Activated CD8-positive, alpha-beta T cell treated with anti-CD3 and anti-CD28 coated beads for 36 hours (primary cell): ENCODE data around the gene ITPR2. TPM values are rescaled to one million over a fixed set of nuclear protein-coding genes. Genes with fewer than 3 reads are reported as not detected.

Source experiments
- ATAC-seq: fragments of 200-7000 bp; cut with Tn5 transposase; one replicate; pipeline ENCODE4 v1.10.0; 2021; ENCODE audit warnings: mild to moderate bottlenecking, moderate library complexity
- CTCF ChIA-PET: fragments of 350-600 bp; sonication (Branson Sonifier 250); formaldehyde crosslinking; loops from one replicate; lab custom pipeline; 2021; ENCODE audit warnings: antibody characterized with exemption; lab: Charles Lee
- POLR2A ChIA-PET: fragments of 350-600 bp; sonication (Branson Sonifier 250); formaldehyde crosslinking; loops from one replicate; lab custom pipeline; 2021; ENCODE audit warnings: antibody characterized with exemption; lab: Charles Lee
- DNase-seq: peaks from one replicate; pipeline ENCODE4 v3.0.0-alpha.2; 2020
- H3K27ac Mint-ChIP-seq: one replicate; pipeline ENCODE4 v1.8.0; 2021; ENCODE audit warnings: mild to moderate bottlenecking, mixed read lengths
- H3K27me3 Mint-ChIP-seq: one replicate; pipeline ENCODE4 v1.8.0; 2021; ENCODE audit warnings: mixed read lengths
- H3K36me3 Mint-ChIP-seq: one replicate; pipeline ENCODE4 v1.8.0; 2021; ENCODE audit warnings: low read depth, mixed read lengths
- H3K4me1 Mint-ChIP-seq: one replicate; pipeline ENCODE4 v1.8.0; 2021; ENCODE audit warnings: low read depth, mixed read lengths
- H3K4me3 Mint-ChIP-seq: one replicate; pipeline ENCODE4 v1.8.0; 2021; ENCODE audit warnings: mild to moderate bottlenecking, moderate library complexity, mixed read lengths
- H3K9me3 Mint-ChIP-seq: one replicate; pipeline ENCODE4 v1.8.0; 2021; ENCODE audit warnings: mixed read lengths
- intact Hi-C: fragments of 100-400 bp; cut with micrococcal nuclease; formaldehyde crosslinking; loops from one replicate; pipeline ENCODE4 v1.10.0; 2022
- total RNA-seq, 2 experiments: library from RNA; stranded (reverse); gene quantifications; one replicate each; pipeline ENCODE4 v1.2.3, GENCODE V29; 2021
- TF ChIP-seq, protein P1 (sequence below): fragments of 200-600 bp; IDR thresholded peaks from one replicate; pipeline ENCODE4 v1.8.0; 2022; ENCODE audit warnings: antibody characterized with exemption, mild to moderate bottlenecking

ITPR2 gene
- total RNA-seq, 2 experiments from 2014 or later, result 38.9 to 41.2 TPM

DNA sequence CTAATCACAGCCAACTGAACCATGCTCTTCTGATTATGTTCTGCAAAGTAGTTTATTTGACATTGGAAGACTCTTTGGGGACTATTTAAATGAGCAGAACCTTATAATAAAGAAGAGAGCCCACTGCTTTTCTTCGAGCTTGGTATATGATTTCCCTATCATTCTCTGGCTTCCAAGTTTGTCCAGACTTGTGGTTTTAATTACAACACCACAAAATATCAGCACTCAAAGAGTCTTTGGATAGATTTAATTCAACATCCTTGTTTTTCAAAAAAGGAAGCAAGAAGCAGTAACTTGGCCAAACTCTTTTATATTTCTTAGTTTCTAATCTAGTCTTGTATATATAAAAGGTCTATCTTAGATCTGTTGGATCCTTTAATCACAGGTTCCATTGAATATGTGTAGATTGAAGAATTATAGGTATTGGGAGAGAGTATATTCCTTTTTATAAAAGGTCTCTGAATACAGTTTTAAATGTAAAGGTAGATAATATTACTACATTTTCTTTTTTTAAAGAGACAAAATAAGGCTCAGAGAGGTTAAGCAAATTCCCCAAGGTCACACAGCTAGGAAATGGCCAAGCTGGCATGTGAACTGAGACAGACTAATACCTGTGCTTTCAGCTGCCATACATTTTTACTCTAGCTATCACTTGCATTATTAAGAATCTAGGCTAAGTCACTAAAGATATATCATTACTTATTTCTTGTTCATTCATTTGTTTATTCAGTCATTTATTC lies 464.8 kb downstream of the ITPR2 start:
- TF ChIP-seq, protein P1, sequence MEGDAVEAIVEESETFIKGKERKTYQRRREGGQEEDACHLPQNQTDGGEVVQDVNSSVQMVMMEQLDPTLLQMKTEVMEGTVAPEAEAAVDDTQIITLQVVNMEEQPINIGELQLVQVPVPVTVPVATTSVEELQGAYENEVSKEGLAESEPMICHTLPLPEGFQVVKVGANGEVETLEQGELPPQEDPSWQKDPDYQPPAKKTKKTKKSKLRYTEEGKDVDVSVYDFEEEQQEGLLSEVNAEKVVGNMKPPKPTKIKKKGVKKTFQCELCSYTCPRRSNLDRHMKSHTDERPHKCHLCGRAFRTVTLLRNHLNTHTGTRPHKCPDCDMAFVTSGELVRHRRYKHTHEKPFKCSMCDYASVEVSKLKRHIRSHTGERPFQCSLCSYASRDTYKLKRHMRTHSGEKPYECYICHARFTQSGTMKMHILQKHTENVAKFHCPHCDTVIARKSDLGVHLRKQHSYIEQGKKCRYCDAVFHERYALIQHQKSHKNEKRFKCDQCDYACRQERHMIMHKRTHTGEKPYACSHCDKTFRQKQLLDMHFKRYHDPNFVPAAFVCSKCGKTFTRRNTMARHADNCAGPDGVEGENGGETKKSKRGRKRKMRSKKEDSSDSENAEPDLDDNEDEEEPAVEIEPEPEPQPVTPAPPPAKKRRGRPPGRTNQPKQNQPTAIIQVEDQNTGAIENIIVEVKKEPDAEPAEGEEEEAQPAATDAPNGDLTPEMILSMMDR, result no peak
- Mint-ChIP-seq H3K36me3 (no peaks in the 10 kb centered on the region), H3K27ac (no peak overlapping the region), H3K4me3 (no peak overlapping the region), H3K9me3 (no peaks in the 10 kb centered on the region), H3K4me1 (no peaks in the 10 kb centered on the region), H3K27me3 (no peaks in the 10 kb centered on the region)
- CTCF ChIA-PET, result no interaction called here
- POLR2A ChIA-PET, result no interaction called here
- intact Hi-C loops, result no loop called here
- ATAC-seq (no peak), DNase-seq (no peak)

- Mint-ChIP-seq H3K4me1 (no peaks in the 10 kb centered on the region), H3K36me3 (peaks cover 3% of the 10 kb centered on the region), H3K9me3 (no peaks in the 10 kb centered on the region), H3K4me3 (no peak overlapping the region), H3K27ac (no peak overlapping the region), H3K27me3 (no peaks in the 10 kb centered on the region)
- TF ChIP-seq, protein P1, result no peak
- DNase-seq, result no peak
- CTCF ChIA-PET, result interaction anchor here (0.9 kb wide), 1 partner anchor 82 kb away, joined by 3 read pairs; no protein-coding TSS in a partner anchor
- POLR2A ChIA-PET, result no interaction called here
- no peak for ATAC-seq
- intact Hi-C loops, result no loop called here
Observed at GRCh38 chr12:26361964-26362363, 471.0 kb downstream of the ITPR2 start.

DNA sequence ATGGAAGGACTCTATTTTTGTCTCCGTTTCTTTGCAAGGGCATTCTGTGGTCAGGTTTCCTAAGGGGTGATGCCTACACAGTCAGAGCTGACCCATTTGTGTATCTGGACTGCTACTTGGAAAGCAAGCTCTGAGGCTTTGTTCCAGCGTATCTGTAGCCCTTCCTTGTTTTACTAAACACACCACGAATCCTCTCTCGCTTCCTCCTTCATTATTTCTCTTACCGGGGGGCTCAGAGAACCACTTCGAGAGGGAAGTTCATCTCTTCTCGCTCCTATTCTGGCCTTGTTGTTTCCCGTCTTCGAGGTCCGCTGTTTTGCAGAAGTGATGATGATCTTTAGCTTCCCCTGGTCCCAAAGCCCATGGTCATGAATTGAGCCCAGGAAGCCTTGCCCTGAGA lies 472.9 kb downstream of the ITPR2 start:
- H3K4me1 Mint-ChIP-seq, result no peaks in the 10 kb centered on the region
- H3K4me3 Mint-ChIP-seq, result no peak overlapping the region
- no peak overlapping the region for H3K27ac Mint-ChIP-seq
- TF ChIP-seq, protein P1, result no peak
- POLR2A ChIA-PET, result no interaction called here
- intact Hi-C loops, result no loop called here
- H3K36me3 Mint-ChIP-seq, result peaks cover 6% of the 10 kb centered on the region
- no peaks in the 10 kb centered on the region for H3K27me3 Mint-ChIP-seq
- no peak for ATAC-seq
- no peaks in the 10 kb centered on the region for H3K9me3 Mint-ChIP-seq
- no peak for DNase-seq
- CTCF ChIA-PET, result interaction anchor here (1.1 kb wide), 1 partner anchor 31 kb away, joined by 3 read pairs; no protein-coding TSS in a partner anchor

DNA sequence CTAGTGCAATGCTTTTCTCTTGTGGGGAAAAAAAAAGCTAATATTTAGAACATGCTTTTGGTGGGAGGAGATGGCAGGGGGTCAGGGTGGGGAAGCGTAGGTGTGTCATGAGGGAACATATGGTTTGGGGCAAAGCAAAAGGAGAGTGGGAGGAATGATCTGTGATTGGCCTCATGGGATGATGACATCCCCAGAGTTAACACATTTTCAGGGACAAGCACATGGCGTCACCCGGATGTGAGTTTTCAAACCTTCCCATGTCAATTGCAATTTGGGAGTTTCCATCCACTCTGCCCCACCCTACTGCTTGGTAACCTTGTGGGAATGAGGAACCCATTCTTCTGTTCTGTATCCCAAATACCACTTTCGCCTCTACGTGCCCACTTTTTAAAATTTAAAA lies 473.4 kb downstream of the ITPR2 start:
- CTCF ChIA-PET, result no interaction called here
- intact Hi-C loops, result no loop called here
- no peak overlapping the region for H3K4me3 Mint-ChIP-seq
- H3K9me3 Mint-ChIP-seq, result no peaks in the 10 kb centered on the region
- no peaks in the 10 kb centered on the region for H3K4me1 Mint-ChIP-seq
- TF ChIP-seq, protein P1, result no peak
- ATAC-seq, result no peak
- POLR2A ChIA-PET, result no interaction called here
- DNase-seq, result no peak
- H3K27ac Mint-ChIP-seq, result no peak overlapping the region
- peaks cover 6% of the 10 kb centered on the region for H3K36me3 Mint-ChIP-seq
- H3K27me3 Mint-ChIP-seq, result no peaks in the 10 kb centered on the region

- TF ChIP-seq, protein P1, result no peak
- no peaks in the 10 kb centered on the region for H3K4me1 Mint-ChIP-seq
- no peak for ATAC-seq
- POLR2A ChIA-PET, result interaction anchor here (0.6 kb wide), 1 partner anchor 100 kb away, joined by 3 read pairs; no protein-coding TSS in a partner anchor
- H3K9me3 Mint-ChIP-seq, result no peaks in the 10 kb centered on the region
- H3K27me3 Mint-ChIP-seq, result no peaks in the 10 kb centered on the region
- intact Hi-C loops, result no loop called here
- DNase-seq, result no peak
- peaks cover 6% of the 10 kb centered on the region for H3K36me3 Mint-ChIP-seq
- H3K27ac Mint-ChIP-seq, result no peak overlapping the region
- no peak overlapping the region for H3K4me3 Mint-ChIP-seq
- CTCF ChIA-PET, result interaction anchor here (0.7 kb wide), 1 partner anchor 79 kb away, joined by 3 read pairs; no protein-coding TSS in a partner anchor
Observed at GRCh38 chr12:26358651-26359050, 474.3 kb downstream of the ITPR2 start.
